Natural killer cell (primary cell): ENCODE data around the gene PANK2. TPM values are rescaled to one million over a fixed set of nuclear protein-coding genes. Genes with fewer than 3 reads are reported as not detected.
"Not testable (repeated sequence)": the region's sequence is repeated elsewhere in the genome, so short reads cannot be mapped to it uniquely, and the experiment has no call there.

Experiments
- ATAC-seq, 3 donors: fragments of 150-1000 bp in 2 of 3; fragments of 200-7000 bp in 1 of 3; cut with Tn5 transposase; 1 replicate in 1 of 3; 2 replicates in 2 of 3; pipeline ENCODE4 v1.10.0; 2021; ENCODE audit warnings: mild to moderate bottlenecking in 2 of 3, moderate library complexity in 2 of 3
- DNase-seq, 2 donors: peaks; one replicate each; pipeline versions ENCODE4 v3.0.0 to v3.0.0-alpha.2; 2013 to 2021; ENCODE audit warnings: mixed read lengths in 1 of 2
- H3K27ac ChIP-seq: one replicate; pipeline ENCODE4 v1.5.1; 2013; ENCODE audit warnings: mild to moderate bottlenecking, low read length
- H3K27me3 ChIP-seq: one replicate; pipeline ENCODE4 v1.6.1; 2013; ENCODE audit warnings: low read length; ENCODE audit not compliant: control insufficient read depth, insufficient read depth
- H3K36me3 ChIP-seq: one replicate; pipeline ENCODE4 v1.6.1; 2013; ENCODE audit warnings: low read length; ENCODE audit not compliant: control insufficient read depth, insufficient read depth
- H3K4me1 ChIP-seq: one replicate; pipeline ENCODE4 v1.6.1; 2013; ENCODE audit warnings: low read length; ENCODE audit not compliant: control insufficient read depth, insufficient read depth
- H3K4me3 ChIP-seq: one replicate; pipeline ENCODE4 v1.5.1; 2013; ENCODE audit warnings: low read length
- H3K9me3 ChIP-seq: one replicate; pipeline ENCODE4 v1.6.1; 2013; ENCODE audit warnings: low read length; ENCODE audit not compliant: control insufficient read depth, insufficient read depth
- H3K27ac Mint-ChIP-seq, 2 donors: one replicate each; pipeline ENCODE4 v1.8.0; 2022; ENCODE audit warnings: mild to moderate bottlenecking in 2 of 2, mixed read lengths in 2 of 2, moderate library complexity in 1 of 2
- H3K27me3 Mint-ChIP-seq, 2 donors: one replicate each; pipeline ENCODE4 v1.8.0; 2022; ENCODE audit warnings: low read depth in 2 of 2, mixed read lengths in 2 of 2
- H3K36me3 Mint-ChIP-seq: one replicate; pipeline ENCODE4 v1.8.0; 2022; ENCODE audit warnings: mixed read lengths
- H3K4me1 Mint-ChIP-seq, 2 donors: one replicate each; pipeline ENCODE4 v1.8.0; 2022; ENCODE audit warnings: mixed read lengths in 2 of 2
- H3K4me3 Mint-ChIP-seq: one replicate; pipeline ENCODE4 v1.8.0; 2022; ENCODE audit warnings: mild to moderate bottlenecking, moderate library complexity, mixed read lengths
- H3K9me3 Mint-ChIP-seq, 2 donors: one replicate each; pipeline ENCODE4 v1.8.0; 2022; ENCODE audit warnings: mixed read lengths in 2 of 2
- CTCF ChIP-seq: fragments of 200-600 bp; IDR thresholded peaks from one replicate; pipeline ENCODE4 v1.8.0; 2022; ENCODE audit warnings: antibody characterized with exemption
- WGBS: methylation state at CpG from one replicate; pipeline ENCODE4 v1.1.7; 2013; ENCODE audit warnings: missing lambda C conversion rate; ENCODE audit not compliant: insufficient coverage; 5-methylcytosine and 5-hydroxymethylcytosine counted together
- intact Hi-C: fragments of 100-400 bp; cut with micrococcal nuclease; formaldehyde crosslinking; loops from one replicate; pipeline ENCODE4 v1.14.2; 2022
- total RNA-seq, 4 donors: library from RNA; stranded (reverse); fragments of 120-200 nt in 1 of 4; gene quantifications; one replicate each; pipeline versions ENCODE4 v1.2.3 to v1.2.4, GENCODE V29; 2013 to 2022

PANK2 gene
- total RNA-seq, 3 donors from 2014 or later (not counting 1 experiment from before 2014, with no cell fraction given): 50.5 to 74.3 (median 61.3) TPM

DNA sequence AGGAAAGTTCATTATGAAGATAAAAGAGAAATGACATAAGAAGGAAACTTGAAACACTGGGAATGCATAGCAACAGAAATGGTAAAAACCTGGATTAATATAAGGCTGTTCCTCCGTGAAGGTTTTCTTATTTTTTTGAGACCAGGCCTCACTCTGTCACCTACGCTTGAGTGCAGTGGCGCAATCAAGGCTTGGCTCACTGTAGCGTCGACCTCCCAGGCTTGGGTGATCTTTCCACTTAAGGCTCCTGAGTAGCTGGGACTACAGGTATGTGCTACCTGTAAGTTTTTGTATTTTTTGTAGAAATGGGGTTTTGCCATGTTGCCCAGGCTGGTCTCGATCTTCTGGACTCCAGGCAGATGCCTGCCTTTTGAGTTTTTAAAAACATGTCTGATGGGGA is 51.7 kb downstream of the PANK2 start:
- peaks cover 15% of the 10 kb centered on the region for H3K36me3 Mint-ChIP-seq
- no peaks in the 10 kb centered on the region for H3K9me3 ChIP-seq
- intact Hi-C loops: no loop called here
- 96% methylated on average over 6 of the region's 6 CpGs for WGBS
- H3K27ac Mint-ChIP-seq: no peak overlapping the region
- H3K27me3 Mint-ChIP-seq: no peaks in the 10 kb centered on the region
- TF ChIP-seq CTCF: no peak
- DNase-seq (no peak), ATAC-seq (no peak)
- H3K4me3 Mint-ChIP-seq: no peak overlapping the region
- no peaks in the 10 kb centered on the region for H3K27me3 ChIP-seq
- H3K4me1 ChIP-seq: no peaks in the 10 kb centered on the region
- no peak overlapping the region for H3K4me3 ChIP-seq
- H3K27ac ChIP-seq: no peak overlapping the region
- peaks cover 5% of the 10 kb centered on the region for H3K36me3 ChIP-seq
- no peaks in the 10 kb centered on the region for H3K4me1 Mint-ChIP-seq
- H3K9me3 Mint-ChIP-seq: no peaks in the 10 kb centered on the region

DNA sequence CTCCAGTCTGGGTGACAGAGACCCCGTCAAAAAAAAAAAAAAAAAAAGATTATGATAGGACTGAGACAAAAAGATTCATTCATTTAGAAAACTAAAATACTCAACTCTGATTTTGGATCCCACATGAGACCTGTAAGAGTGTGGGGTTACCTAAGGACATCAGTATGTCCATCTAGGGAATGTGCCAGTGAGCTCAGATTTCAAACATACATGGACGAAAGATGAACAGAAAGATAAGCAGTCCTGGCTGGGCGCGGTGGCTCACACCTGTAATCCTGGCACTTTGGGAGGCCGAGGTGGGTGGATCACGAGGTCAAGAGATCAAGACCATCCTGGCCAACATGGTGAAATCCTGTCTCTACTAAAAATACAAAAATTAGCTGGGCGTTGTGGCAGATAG is 57.5 kb downstream of the PANK2 start:
- H3K4me3 ChIP-seq, H3K27me3 Mint-ChIP-seq, H3K4me1 ChIP-seq, H3K36me3 Mint-ChIP-seq, H3K4me3 Mint-ChIP-seq, DNase-seq, H3K27me3 ChIP-seq, H3K4me1 Mint-ChIP-seq, H3K27ac ChIP-seq, intact Hi-C loops, ATAC-seq, H3K9me3 ChIP-seq, H3K27ac Mint-ChIP-seq, H3K36me3 ChIP-seq, H3K9me3 Mint-ChIP-seq: not testable (repeated sequence)
- 93% methylated on average over 6 of the region's 7 CpGs for WGBS

GRCh38 chr20:3964719-3965118 is 75.5 kb downstream of the PANK2 start:
- ATAC-seq: no peak
- 92% methylated on average over 3 of the region's 3 CpGs for WGBS
- intact Hi-C loops: no loop called here
- no peak for TF ChIP-seq CTCF
- H3K27me3 Mint-ChIP-seq: no peaks in the 10 kb centered on the region
- H3K4me1 Mint-ChIP-seq: no peaks in the 10 kb centered on the region
- Histone ChIP-seq H3K4me3 (no peak overlapping the region), H3K36me3 (no peaks in the 10 kb centered on the region), H3K27me3 (no peaks in the 10 kb centered on the region), H3K27ac (no peak overlapping the region), H3K4me1 (no peaks in the 10 kb centered on the region), H3K9me3 (no peaks in the 10 kb centered on the region)
- no peaks in the 10 kb centered on the region for H3K9me3 Mint-ChIP-seq
- H3K27ac Mint-ChIP-seq: no peak overlapping the region
- no peak overlapping the region for H3K4me3 Mint-ChIP-seq
- no peaks in the 10 kb centered on the region for H3K36me3 Mint-ChIP-seq
- DNase-seq: no peak

- Histone ChIP-seq H3K36me3 (no peaks in the 10 kb centered on the region), H3K27me3 (no peaks in the 10 kb centered on the region), H3K4me3 (no peak overlapping the region), H3K9me3 (no peaks in the 10 kb centered on the region), H3K4me1 (no peaks in the 10 kb centered on the region), H3K27ac (no peak overlapping the region)
- Mint-ChIP-seq H3K27me3 (no peaks in the 10 kb centered on the region), H3K4me1 (peaks cover 0 to 5% of the 10 kb centered on the region in 2 donors), H3K4me3 (no peak overlapping the region), H3K36me3 (no peaks in the 10 kb centered on the region), H3K9me3 (no peaks in the 10 kb centered on the region), H3K27ac (no peak overlapping the region)
- intact Hi-C loops: no loop called here
- DNase-seq (no peak), ATAC-seq (no peak)
- TF ChIP-seq CTCF: no peak
Observed at GRCh38 chr20:3966571-3966970, 77.4 kb downstream of the PANK2 start.
